Common myeloid progenitor, CD34-positive (primary cell): ENCODE measurements around the gene GALNT13.

Experiments
- CTCF ChIA-PET: fragments of 350-600 bp; sonication (Branson Sonifier 250); formaldehyde crosslinking; loops from one replicate; lab custom pipeline; 2021; ENCODE audit warnings: antibody characterized with exemption; lab: Charles Lee
- POLR2A ChIA-PET: fragments of 350-600 bp; sonication (Branson Sonifier 250); formaldehyde crosslinking; loops from one replicate; lab custom pipeline; 2021; ENCODE audit warnings: antibody characterized with exemption; lab: Charles Lee
- DNase-seq, 3 donors: peaks; one replicate each; pipeline versions ENCODE4 v3.0.0 to v3.0.0-alpha.2; 2013
- H3K27ac ChIP-seq, 2 experiments: 1 replicate in 1 of 2; 2 replicates in 1 of 2; pipeline ENCODE4 v1.7.0; 2013; ENCODE audit warnings: inconsistent platforms in 2 of 2, low read length in 2 of 2, mild to moderate bottlenecking in 2 of 2, low read depth in 1 of 2, moderate library complexity in 1 of 2; ENCODE audit not compliant: severe bottlenecking in 2 of 2, insufficient read depth in 1 of 2, poor library complexity in 1 of 2
- H3K27me3 ChIP-seq, 5 experiments: replicated peaks in 2 of 5; 1 replicate in 3 of 5; 2 replicates in 2 of 5; pipeline versions ENCODE4 v1.6.1 to v1.7.0; 2013; ENCODE audit warnings: low read length in 4 of 5, mild to moderate bottlenecking in 2 of 5, moderate library complexity in 2 of 5, inconsistent platforms in 1 of 5; ENCODE audit not compliant: insufficient read depth in 5 of 5, control insufficient read depth in 4 of 5
- H3K36me3 ChIP-seq, 4 experiments: 1 replicate in 2 of 4; 2 replicates in 2 of 4; pipeline versions ENCODE4 v1.6.1 to v1.7.0; 2013; ENCODE audit warnings: low read length in 3 of 4, control low read depth in 1 of 4, mild to moderate bottlenecking in 1 of 4; ENCODE audit not compliant: control insufficient read depth in 4 of 4, insufficient read depth in 4 of 4
- H3K4me1 ChIP-seq, 4 experiments: 1 replicate in 3 of 4; 2 replicates in 1 of 4; pipeline versions ENCODE4 v1.6.1 to v1.7.1; 2013; ENCODE audit warnings: low read length in 3 of 4, mild to moderate bottlenecking in 3 of 4, control low read depth in 1 of 4, inconsistent platforms in 1 of 4, moderate library complexity in 1 of 4; ENCODE audit not compliant: control insufficient read depth in 4 of 4, insufficient read depth in 4 of 4; ENCODE audit errors: control extremely low read depth in 1 of 4
- H3K4me3 ChIP-seq, 7 experiments: 1 replicate in 4 of 7; 2 replicates in 3 of 7; pipeline versions ENCODE4 v1.5.1 to v1.7.0; 2013; ENCODE audit warnings: mild to moderate bottlenecking in 7 of 7, low read length in 6 of 7, moderate library complexity in 6 of 7, inconsistent platforms in 2 of 7, low read depth in 2 of 7, control low read depth in 1 of 7; ENCODE audit not compliant: insufficient read depth in 4 of 7, control insufficient read depth in 1 of 7; ENCODE audit errors: extremely low read depth in 1 of 7
- H3K9me3 ChIP-seq, 5 experiments: 1 replicate in 4 of 5; 2 replicates in 1 of 5; pipeline versions ENCODE4 v1.6.1 to v1.7.1; 2013; ENCODE audit warnings: low read length in 4 of 5, mild to moderate bottlenecking in 2 of 5, inconsistent platforms in 1 of 5, low read depth in 1 of 5, moderate library complexity in 1 of 5; ENCODE audit not compliant: control insufficient read depth in 4 of 5, insufficient read depth in 2 of 5; ENCODE audit errors: control extremely low read depth in 1 of 5
- WGBS: methylation state at CpG from one replicate; pipeline ENCODE4 v1.1.5; 2013; ENCODE audit not compliant: insufficient coverage; 5-methylcytosine and 5-hydroxymethylcytosine counted together

Gene GALNT13

GRCh38 chr2:154244932-154245331, 373.2 kb downstream of the GALNT13 start:
- POLR2A ChIA-PET = no interaction called here
- no peak overlapping the region for H3K4me3 ChIP-seq
- no peaks in the 10 kb centered on the region for H3K27me3 ChIP-seq
- no peaks in the 10 kb centered on the region for H3K9me3 ChIP-seq
- DNase-seq = no peak
- no peaks in the 10 kb centered on the region for H3K36me3 ChIP-seq
- 100% methylated on average over 1 of the region's 3 CpGs for WGBS
- CTCF ChIA-PET = no interaction called here
- H3K4me1 ChIP-seq = peaks cover 0 to 7% (median 2%) of the 10 kb centered on the region in 4 experiments
- no peak overlapping the region for H3K27ac ChIP-seq

- 43% methylated on average over 1 of the region's 3 CpGs for WGBS
- no peaks in the 10 kb centered on the region for H3K36me3 ChIP-seq
- DNase-seq = peak in 2 of 3 donors; percentile 47 to 55
- H3K4me1 ChIP-seq = peaks cover 0 to 7% (median 2%) of the 10 kb centered on the region in 4 experiments
- no peak overlapping the region for H3K27ac ChIP-seq
- no peaks in the 10 kb centered on the region for H3K27me3 ChIP-seq
- CTCF ChIA-PET = interaction anchor here (0.6 kb wide), 1 partner anchor 23 kb away, joined by 3 read pairs; no protein-coding TSS in a partner anchor
- H3K9me3 ChIP-seq = no peaks in the 10 kb centered on the region
- POLR2A ChIA-PET = no interaction called here
- no peak overlapping the region for H3K4me3 ChIP-seq
Observed at GRCh38 chr2:154247503-154247902, 375.8 kb downstream of the GALNT13 start.

- Histone ChIP-seq H3K36me3 (no peaks in the 10 kb centered on the region), H3K27ac (no peak overlapping the region), H3K4me1 (no peaks in the 10 kb centered on the region), H3K9me3 (no peaks in the 10 kb centered on the region), H3K27me3 (no peaks in the 10 kb centered on the region), H3K4me3 (no peak overlapping the region)
- DNase-seq = no peak
- ChIA-PET POLR2A (no interaction called here), CTCF (no interaction called here)
- WGBS = no CpG with 5 or more reads among the region's 1 CpG
Observed at GRCh38 chr2:154256136-154256535, 384.4 kb downstream of the GALNT13 start.

- no CpG with 5 or more reads among the region's 1 CpG for WGBS
- POLR2A ChIA-PET = no interaction called here
Observed at GRCh38 chr2:154259030-154259429, 387.3 kb downstream of the GALNT13 start.

GRCh38 chr2:154261473-154262027, 389.8 kb downstream of the GALNT13 start:
- Histone ChIP-seq H3K27me3 (no peaks in the 10 kb centered on the region), H3K27ac (no peak overlapping the region), H3K36me3 (no peaks in the 10 kb centered on the region), H3K4me3 (no peak overlapping the region), H3K9me3 (no peaks in the 10 kb centered on the region), H3K4me1 (no peaks in the 10 kb centered on the region)
- CTCF ChIA-PET = no interaction called here
- WGBS = 100% methylated on average over 2 of the region's 2 CpGs
- POLR2A ChIA-PET = no interaction called here
- DNase-seq = no peak

More at GRCh38 chr2:154259030-154259429, 387.3 kb downstream of the GALNT13 start:
- no peak for DNase-seq
- CTCF ChIA-PET = no interaction called here
- no peaks in the 10 kb centered on the region for H3K36me3 ChIP-seq
- H3K27me3 ChIP-seq = no peaks in the 10 kb centered on the region
- no peak overlapping the region for H3K27ac ChIP-seq
- H3K4me1 ChIP-seq = no peaks in the 10 kb centered on the region
- no peaks in the 10 kb centered on the region for H3K9me3 ChIP-seq
- no peak overlapping the region for H3K4me3 ChIP-seq

GRCh38 chr2:154263206-154263605, 391.5 kb downstream of the GALNT13 start:
- Histone ChIP-seq H3K4me1 (no peaks in the 10 kb centered on the region), H3K36me3 (no peaks in the 10 kb centered on the region), H3K4me3 (no peak overlapping the region), H3K27ac (no peak overlapping the region), H3K27me3 (no peaks in the 10 kb centered on the region), H3K9me3 (no peaks in the 10 kb centered on the region)
- DNase-seq = no peak
- CTCF ChIA-PET = no interaction called here
- POLR2A ChIA-PET = no interaction called here

GRCh38 chr2:154264024-154264423, 392.3 kb downstream of the GALNT13 start:
- no peak overlapping the region for H3K27ac ChIP-seq
- no peaks in the 10 kb centered on the region for H3K27me3 ChIP-seq
- CTCF ChIA-PET = no interaction called here
- no peaks in the 10 kb centered on the region for H3K9me3 ChIP-seq
- no peak overlapping the region for H3K4me3 ChIP-seq
- H3K36me3 ChIP-seq = no peaks in the 10 kb centered on the region
- POLR2A ChIA-PET = no interaction called here
- 0% methylated on average over 1 of the region's 2 CpGs for WGBS
- DNase-seq = no peak
- H3K4me1 ChIP-seq = no peaks in the 10 kb centered on the region
